ENCODE results near the gene HMCN2.

Gene HMCN2

DNA sequence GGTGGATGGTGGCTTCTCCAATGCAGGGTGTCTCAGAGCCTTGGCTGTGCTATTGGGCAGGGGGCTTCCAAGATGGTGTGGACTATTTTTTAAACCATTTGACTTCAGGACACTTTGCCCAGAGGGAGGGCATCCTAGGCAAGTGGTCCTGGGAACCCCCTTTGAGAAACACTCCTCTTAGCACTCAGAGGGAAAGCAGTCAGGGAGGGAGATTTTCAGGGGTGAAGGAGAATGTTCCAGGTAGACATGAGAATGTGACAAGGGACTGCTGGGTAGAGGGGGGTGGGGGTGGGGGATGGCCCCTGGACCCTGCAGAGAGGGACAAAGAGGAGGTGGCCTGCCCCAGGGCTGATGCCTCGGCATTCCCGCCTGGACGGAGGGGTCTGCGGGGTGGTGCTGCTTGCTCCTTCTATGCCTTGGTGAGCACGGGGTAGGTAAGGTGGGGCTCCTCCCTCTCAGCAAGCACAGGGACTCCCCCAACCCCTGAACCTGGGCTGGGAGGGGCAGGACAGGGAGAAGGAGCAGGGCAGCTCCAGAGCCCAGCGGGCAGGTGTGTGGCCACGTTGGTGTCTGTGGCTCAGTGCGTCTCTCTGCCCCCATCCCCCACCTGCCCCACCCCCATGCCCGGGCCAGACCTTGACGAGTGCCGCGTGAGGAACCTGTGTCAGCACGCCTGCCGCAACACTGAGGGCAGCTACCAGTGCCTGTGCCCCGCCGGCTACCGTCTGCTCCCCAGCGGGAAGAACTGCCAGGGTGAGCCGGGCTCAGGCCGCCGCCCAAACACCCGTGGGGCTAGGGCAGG, 165.4 kb downstream of the HMCN2 start:
- H3K27me3 ChIP-seq (ENCODE audit: control insufficient read depth, insufficient read depth, low read length) = no peaks in the 10 kb centered on the region
- no peak overlapping the region for H2AFZ ChIP-seq
- no peak overlapping the region for H3K4me2 ChIP-seq (ENCODE audit: low read length)
- no peak overlapping the region for H3K4me3 ChIP-seq (ENCODE audit: low read depth, low read length)
- H3K79me2 ChIP-seq = no peaks in the 10 kb centered on the region
- no peaks in the 10 kb centered on the region for H3K36me3 ChIP-seq (ENCODE audit: control insufficient read depth, insufficient read depth, low read length)
- no peak overlapping the region for H3K9ac ChIP-seq
- H3K9me3 ChIP-seq (ENCODE audit: control insufficient read depth, low read length) = no peaks in the 10 kb centered on the region
- H3K27ac ChIP-seq = no peak overlapping the region
- no peaks in the 10 kb centered on the region for H3K4me1 ChIP-seq
- TF ChIP-seq CTCF (IDR thresholded peaks at IDR 0.05) = no peak

- Histone ChIP-seq H2AFZ (no peak overlapping the region), H3K36me3 (ENCODE audit: control insufficient read depth, insufficient read depth, low read length) (no peaks in the 10 kb centered on the region), H3K79me2 (no peaks in the 10 kb centered on the region), H3K4me3 (ENCODE audit: low read depth, low read length) (no peak overlapping the region), H3K4me1 (no peaks in the 10 kb centered on the region), H3K4me2 (ENCODE audit: low read length) (no peak overlapping the region), H3K9me3 (ENCODE audit: control insufficient read depth, low read length) (no peaks in the 10 kb centered on the region), H3K9ac (no peak overlapping the region), H3K27me3 (ENCODE audit: control insufficient read depth, insufficient read depth, low read length) (no peaks in the 10 kb centered on the region), H3K27ac (no peak overlapping the region)
- no peak for TF ChIP-seq CTCF (IDR thresholded peaks at IDR 0.05)
These were observed 166.2 kb downstream of the HMCN2 start for GRCh38 chr9:130431536-130432303.

DNA sequence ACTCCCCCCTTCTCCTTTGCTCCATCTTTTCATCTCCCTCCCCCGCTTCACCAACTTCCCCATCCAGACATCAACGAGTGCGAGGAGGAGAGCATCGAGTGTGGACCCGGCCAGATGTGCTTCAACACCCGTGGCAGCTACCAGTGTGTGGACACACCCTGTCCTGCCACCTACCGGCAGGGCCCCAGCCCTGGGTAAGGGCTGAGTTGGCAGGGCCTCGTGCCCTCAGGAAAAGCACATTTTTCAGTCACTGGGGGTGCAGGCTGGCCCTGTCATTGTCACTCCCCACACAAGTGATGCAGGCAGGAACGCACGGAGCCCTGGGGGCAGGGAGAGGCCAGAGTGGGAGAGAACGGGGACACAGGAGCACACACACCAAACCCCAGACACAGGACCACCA, 166.8 kb downstream of the HMCN2 start:
- TF ChIP-seq CTCF (IDR thresholded peaks at IDR 0.05) = no peak
- Histone ChIP-seq H3K4me3 (ENCODE audit: low read depth, low read length) (no peak overlapping the region), H3K27me3 (ENCODE audit: control insufficient read depth, insufficient read depth, low read length) (no peaks in the 10 kb centered on the region)

GRCh38 chr9:130432796-130433167, 167.2 kb downstream of the HMCN2 start:
- H3K4me1 ChIP-seq = no peaks in the 10 kb centered on the region
- no peak overlapping the region for H3K9ac ChIP-seq
- H3K36me3 ChIP-seq (ENCODE audit: control insufficient read depth, insufficient read depth, low read length) = no peaks in the 10 kb centered on the region
- H3K27me3 ChIP-seq (ENCODE audit: control insufficient read depth, insufficient read depth, low read length) = no peaks in the 10 kb centered on the region
- no peaks in the 10 kb centered on the region for H3K9me3 ChIP-seq (ENCODE audit: control insufficient read depth, low read length)
- H3K27ac ChIP-seq = no peak overlapping the region
- no peak overlapping the region for H3K4me3 ChIP-seq (ENCODE audit: low read depth, low read length)
- TF ChIP-seq CTCF (IDR thresholded peaks at IDR 0.05) = no peak
- H3K79me2 ChIP-seq = no peaks in the 10 kb centered on the region
- no peak overlapping the region for H2AFZ ChIP-seq
- H3K4me2 ChIP-seq (ENCODE audit: low read length) = peak overlapping the region; percentile 67

More for the DNA sequence above, 166.8 kb downstream of the HMCN2 start:
- Histone ChIP-seq H2AFZ (no peak overlapping the region), H3K9ac (no peak overlapping the region), H3K79me2 (no peaks in the 10 kb centered on the region), H3K4me2 (ENCODE audit: low read length) (no peak overlapping the region), H3K4me1 (no peaks in the 10 kb centered on the region), H3K36me3 (ENCODE audit: control insufficient read depth, insufficient read depth, low read length) (no peaks in the 10 kb centered on the region), H3K9me3 (ENCODE audit: control insufficient read depth, low read length) (no peaks in the 10 kb centered on the region), H3K27ac (no peak overlapping the region)

Data from parathyroid adenoma (tissue), 2 donors.